Ovary (tissue), 9 donors: Measurements from ENCODE around the gene COX19. TPM values are rescaled to one million over a fixed set of nuclear protein-coding genes. Genes with fewer than 3 reads are reported as not detected.

Experiments
- DNase-seq, 5 donors: peaks; one replicate each; pipeline ENCODE4 v3.0.0-alpha.2; 2019 to 2020
- H3K27ac ChIP-seq, 2 donors: fragments of 200-600 bp; one replicate each; pipeline versions ENCODE4 v1.5.1 to v1.8.0; 2019 to 2022
- H3K27me3 ChIP-seq: fragments of 200-600 bp; one replicate; pipeline ENCODE4 v1.8.0; 2022
- H3K36me3 ChIP-seq: fragments of 200-600 bp; sonication (generic); one replicate; pipeline ENCODE4 v1.5.1; 2019
- H3K4me1 ChIP-seq: one replicate; pipeline ENCODE4 v1.8.1; 2013; ENCODE audit warnings: mild to moderate bottlenecking, moderate library complexity; ENCODE audit not compliant: insufficient read depth
- H3K4me3 ChIP-seq: fragments of 200-600 bp; sonication (generic); one replicate; pipeline ENCODE4 v1.5.1; 2017
- H3K9me3 ChIP-seq, 2 donors: fragments of 200-600 bp in 1 of 2; sonication (generic) in 1 of 2; one replicate each; pipeline versions ENCODE4 v1.5.1 to v1.8.1; 2013 to 2019; ENCODE audit warnings: mild to moderate bottlenecking in 1 of 2, moderate library complexity in 1 of 2
- EP300 ChIP-seq: sonication (generic); formaldehyde crosslinking; IDR thresholded peaks from one replicate; pipeline ENCODE4 v1.6.1; 2017; ENCODE audit warnings: antibody characterized with exemption
- POLR2A ChIP-seq: fragments of 450-650 bp; IDR thresholded peaks from one replicate; pipeline ENCODE4 v1.6.1; 2017; ENCODE audit warnings: antibody characterized with exemption, mild to moderate bottlenecking, moderate library complexity
- WGBS, 3 donors: extraction: QIAGEN DNeasy Blood & Tissue Kit in 1 of 3; methylation state at CpG; one replicate each; pipeline versions ENCODE4 v1.1.5 to v1.1.7; 2013 to 2017; 5-methylcytosine and 5-hydroxymethylcytosine counted together
- intact Hi-C, 4 donors: fragments of 100-400 bp; cut with DNase I; formaldehyde crosslinking; loops; one replicate each; pipeline versions ENCODE4 v1.11.0 to v1.15.1; 2022 to 2023
- polyA plus RNA-seq, 2 donors: library from polyadenylated mRNA; stranded (reverse); fragments of 200-250 nt in 1 of 2; fragments of 350-450 nt in 1 of 2; fragmentation: Illumina TruSeq in 1 of 2; extraction: RNeasy Lipid Tissue Mini Kit (QIAGEN cat#74804) in 1 of 2; gene quantifications; one replicate each; pipeline ENCODE4 v1.2.3, GENCODE V29; 2013 to 2014
- total RNA-seq, 7 donors: library from RNA; depleted of rRNA in 2 of 7; stranded (reverse); fragments of >200 nt in 2 of 7; fragmentation: NEBNext Ultra II Directional in 3 of 7; extraction: Animal tissue kit (Norgen Biotek cat#: 25700) in 3 of 7; gene quantifications; one replicate each; pipeline versions ENCODE4 v1.1.0 to v1.2.4, GENCODE V29; 2016 to 2023
- TF ChIP-seq, protein P1 (sequence below), 3 donors: fragments of 450-650 bp in 2 of 3; fragments of 200-600 bp in 1 of 3; IDR thresholded peaks; one replicate each; pipeline versions ENCODE4 v1.5.1 to v1.8.0; 2016 to 2022; ENCODE audit warnings: antibody characterized with exemption in 3 of 3, mild to moderate bottlenecking in 1 of 3
- donor health status: DM: no; HTN: no; CAD: no; lungs with moderate emphysema.
- donor health status: DM: no; HTN: no; CAD: no.
- donor health status: Bipolar disorder and iron deficiency.
- donor health status: DM: yes; HTN: yes; CAD: no.
- donor health status: DM: no; HTN: no; CAD: no.
- donor health status: DM: yes; HTN: yes; CAD: no.

Gene COX19
- total and polyA plus RNA-seq, 9 donors = 6.7 to 15.2 (median 10.3) TPM

DNA sequence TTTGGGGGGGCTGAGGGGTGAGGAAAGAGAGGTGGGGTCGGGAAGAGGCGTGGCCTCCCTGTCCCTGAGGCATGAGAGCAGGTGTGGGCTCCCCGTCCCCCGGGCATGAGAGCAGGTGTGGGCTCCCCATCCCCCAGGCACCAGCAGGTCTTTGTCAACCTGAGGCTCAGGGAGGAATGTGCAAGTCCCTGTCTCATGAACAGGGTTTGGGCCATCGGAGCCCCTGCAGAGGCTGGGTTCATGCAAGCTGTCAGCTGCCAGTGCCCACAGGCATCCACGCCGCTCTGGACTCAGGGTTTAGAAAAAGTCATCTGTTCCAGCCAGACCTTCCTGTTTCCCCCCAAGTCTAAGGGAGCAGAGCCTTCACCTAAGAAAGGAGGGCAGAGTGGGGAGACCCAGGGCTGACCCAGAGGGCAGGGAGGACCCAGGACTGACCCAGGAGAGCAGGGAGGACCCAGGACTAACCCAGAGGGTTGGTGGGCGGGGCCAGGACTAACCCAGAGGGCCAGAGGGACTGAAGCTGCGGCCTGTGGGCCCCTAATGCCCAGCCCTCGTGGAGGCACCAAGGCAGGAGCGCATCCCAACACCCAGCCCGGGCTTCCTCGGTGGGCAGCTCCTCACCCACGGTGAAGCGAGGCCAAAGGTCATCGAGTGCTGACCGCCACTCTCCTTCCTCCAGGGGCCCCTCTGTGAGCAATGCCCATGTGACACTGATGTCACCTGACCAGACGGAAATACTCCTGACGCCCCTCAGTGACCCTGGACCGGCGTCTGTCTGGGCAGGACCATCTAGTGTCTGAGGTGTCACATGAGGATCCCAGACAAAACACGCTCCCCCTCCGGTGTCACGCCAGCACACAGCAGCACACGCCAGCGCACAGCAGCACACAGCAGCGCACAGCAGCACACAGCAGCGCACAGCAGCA, 40.1 kb upstream of the COX19 start:
- Histone ChIP-seq H3K4me3 (no peak overlapping the region), H3K27me3 (no peaks in the 10 kb centered on the region), H3K36me3 (no peaks in the 10 kb centered on the region), H3K9me3 (no peaks in the 10 kb centered on the region), H3K27ac (no peak overlapping the region), H3K4me1 (peaks cover 4% of the 10 kb centered on the region)
- 77 to 82% (median 79%) methylated on average over 15 to 28 of the region's 28 CpGs for WGBS, 3 donors
- DNase-seq = peak in 1 of 5 donors; percentile 32
- TF ChIP-seq EP300 (no peak), POLR2A (no peak)
- TF ChIP-seq, protein P1, sequence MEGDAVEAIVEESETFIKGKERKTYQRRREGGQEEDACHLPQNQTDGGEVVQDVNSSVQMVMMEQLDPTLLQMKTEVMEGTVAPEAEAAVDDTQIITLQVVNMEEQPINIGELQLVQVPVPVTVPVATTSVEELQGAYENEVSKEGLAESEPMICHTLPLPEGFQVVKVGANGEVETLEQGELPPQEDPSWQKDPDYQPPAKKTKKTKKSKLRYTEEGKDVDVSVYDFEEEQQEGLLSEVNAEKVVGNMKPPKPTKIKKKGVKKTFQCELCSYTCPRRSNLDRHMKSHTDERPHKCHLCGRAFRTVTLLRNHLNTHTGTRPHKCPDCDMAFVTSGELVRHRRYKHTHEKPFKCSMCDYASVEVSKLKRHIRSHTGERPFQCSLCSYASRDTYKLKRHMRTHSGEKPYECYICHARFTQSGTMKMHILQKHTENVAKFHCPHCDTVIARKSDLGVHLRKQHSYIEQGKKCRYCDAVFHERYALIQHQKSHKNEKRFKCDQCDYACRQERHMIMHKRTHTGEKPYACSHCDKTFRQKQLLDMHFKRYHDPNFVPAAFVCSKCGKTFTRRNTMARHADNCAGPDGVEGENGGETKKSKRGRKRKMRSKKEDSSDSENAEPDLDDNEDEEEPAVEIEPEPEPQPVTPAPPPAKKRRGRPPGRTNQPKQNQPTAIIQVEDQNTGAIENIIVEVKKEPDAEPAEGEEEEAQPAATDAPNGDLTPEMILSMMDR (IDR thresholded peaks at IDR 0.05) = no peak
- intact Hi-C loops = no loop called here

GRCh38 chr7:1014681-1015080, 39.3 kb upstream of the COX19 start:
- H3K4me1 ChIP-seq = peaks cover 4% of the 10 kb centered on the region
- H3K27ac ChIP-seq = no peak overlapping the region
- H3K9me3 ChIP-seq = no peaks in the 10 kb centered on the region
- peak in 1 of 5 donors; percentile 27 for DNase-seq
- WGBS, 3 donors = 84 to 88% (median 84%) methylated on average over 18 to 20 of the region's 20 CpGs
- H3K27me3 ChIP-seq = no peaks in the 10 kb centered on the region
- intact Hi-C loops = no loop called here
- TF ChIP-seq EP300 = no peak
- TF ChIP-seq, protein P1 (IDR thresholded peaks at IDR 0.05) = no peak
- TF ChIP-seq POLR2A = no peak
- H3K36me3 ChIP-seq = no peaks in the 10 kb centered on the region
- no peak overlapping the region for H3K4me3 ChIP-seq

DNA sequence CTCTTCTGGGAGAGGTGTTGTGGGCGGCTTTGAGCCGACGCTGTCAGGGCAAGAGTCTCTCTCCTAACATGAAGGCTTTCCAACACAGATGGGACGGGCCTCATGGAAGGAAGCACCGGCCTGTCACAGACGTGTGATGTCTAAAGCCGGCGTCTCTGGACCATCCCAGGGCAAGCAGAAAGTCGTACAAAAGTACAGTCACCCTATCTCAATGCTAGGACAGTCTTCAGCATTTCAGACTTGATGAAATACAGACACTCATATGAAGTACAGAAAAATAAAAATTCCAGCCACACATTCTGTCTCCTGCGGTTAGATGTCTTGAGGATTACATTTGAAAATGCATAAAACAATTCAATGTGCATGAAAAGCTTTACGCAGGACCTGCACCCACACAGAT, 38.2 kb upstream of the COX19 start:
- H3K27me3 ChIP-seq = no peaks in the 10 kb centered on the region
- H3K9me3 ChIP-seq = no peaks in the 10 kb centered on the region
- TF ChIP-seq, protein P1 (IDR thresholded peaks at IDR 0.05) = no peak
- no peak for TF ChIP-seq EP300
- WGBS, 3 donors = 77 to 79% (median 78%) methylated on average over 11 of the region's 11 CpGs
- H3K27ac ChIP-seq = no peak overlapping the region
- intact Hi-C loops = no loop called here
- H3K4me3 ChIP-seq = no peak overlapping the region
- H3K4me1 ChIP-seq = peaks cover 3% of the 10 kb centered on the region
- no peaks in the 10 kb centered on the region for H3K36me3 ChIP-seq
- no peak for DNase-seq

DNA sequence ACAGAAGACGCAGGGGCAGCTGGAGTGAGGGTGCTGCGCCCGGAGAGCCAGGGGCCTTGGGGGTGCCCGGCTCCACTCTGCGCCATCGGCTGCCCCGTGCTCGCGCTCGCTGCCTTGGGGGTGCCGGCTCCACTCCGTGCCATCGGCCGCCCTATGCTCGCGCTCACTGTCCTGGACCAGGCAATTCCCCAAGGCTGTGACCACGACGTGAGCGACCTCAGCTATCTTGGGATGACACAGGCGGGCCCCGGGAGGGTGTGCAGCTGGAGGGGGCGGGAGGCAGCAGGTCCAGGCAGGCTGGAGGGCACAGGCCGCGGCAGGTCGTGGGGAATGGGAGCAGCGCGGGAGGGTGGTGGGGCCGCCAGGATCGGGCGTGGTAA, 37.4 kb upstream of the COX19 start:
- WGBS, 3 donors = 88 to 92% (median 90%) methylated on average over 30 of the region's 30 CpGs

More for the DNA sequence above, 37.4 kb upstream of the COX19 start:
- no peaks in the 10 kb centered on the region for H3K36me3 ChIP-seq
- peaks cover 3% of the 10 kb centered on the region for H3K4me1 ChIP-seq
- no peak overlapping the region for H3K27ac ChIP-seq
- intact Hi-C loops = no loop called here
- no peak for DNase-seq
- H3K27me3 ChIP-seq = no peaks in the 10 kb centered on the region
- H3K9me3 ChIP-seq = no peaks in the 10 kb centered on the region
- TF ChIP-seq EP300 (no peak), POLR2A (no peak)
- TF ChIP-seq, protein P1 (IDR thresholded peaks at IDR 0.05) = no peak
- H3K4me3 ChIP-seq = no peak overlapping the region
